Measurements from ENCODE around the gene DIAPH3.

GRCh38 chr13:59863621-59864020 lies 300.1 kb downstream of the DIAPH3 start:
- no peak for TF ChIP-seq CTCF (IDR thresholded peaks at IDR 0.05)
- TF ChIP-seq ZFX (IDR thresholded peaks at IDR 0.05; ENCODE audit: borderline replicate concordance) = no peak

Measured in 22Rv1 (cell line).